Lung (tissue), 16 donors: Measurements from ENCODE around the gene CDC14A. TPM values are rescaled to one million over a fixed set of nuclear protein-coding genes. Genes with fewer than 3 reads are reported as not detected.

Experiments used
- ATAC-seq: fragments of 200-7000 bp; cut with Tn5 transposase; one replicate; pipeline ENCODE4 v1.9.1; 2020; ENCODE audit warnings: moderate number of reproducible peaks; ENCODE audit not compliant: insufficient read depth, low FRiP score
- DNase-seq, 3 donors: peaks; one replicate each; pipeline ENCODE4 v3.0.0-alpha.2; 2013 to 2017
- H3K27ac ChIP-seq, 2 donors: one replicate each; pipeline ENCODE4 v1.5.1; 2013; ENCODE audit warnings: mild to moderate bottlenecking in 2 of 2, moderate library complexity in 2 of 2, control low read depth in 1 of 2, inconsistent platforms in 1 of 2, low read depth in 1 of 2, low read length in 1 of 2
- H3K27me3 ChIP-seq, 3 donors: one replicate each; pipeline ENCODE4 v1.5.1; 2013; ENCODE audit warnings: low read length in 2 of 3; ENCODE audit not compliant: control insufficient read depth in 3 of 3, insufficient read depth in 3 of 3
- H3K36me3 ChIP-seq, 4 donors: one replicate each; pipeline ENCODE4 v1.5.1; 2013; ENCODE audit warnings: low read length in 4 of 4, mild to moderate bottlenecking in 1 of 4, moderate library complexity in 1 of 4; ENCODE audit not compliant: control insufficient read depth in 4 of 4, insufficient read depth in 4 of 4
- H3K4me1 ChIP-seq, 5 donors: one replicate each; pipeline ENCODE4 v1.5.1; 2013; ENCODE audit warnings: low read length in 5 of 5, mild to moderate bottlenecking in 2 of 5, moderate library complexity in 1 of 5; ENCODE audit not compliant: control insufficient read depth in 5 of 5, insufficient read depth in 5 of 5
- H3K4me3 ChIP-seq: one replicate; pipeline ENCODE4 v1.5.1; 2013; ENCODE audit warnings: mild to moderate bottlenecking, control low read depth, moderate library complexity
- H3K9ac ChIP-seq, 2 donors: one replicate each; pipeline ENCODE4 v1.5.1; 2013; ENCODE audit warnings: low read length in 2 of 2, control low read depth in 1 of 2; ENCODE audit not compliant: insufficient read depth in 1 of 2
- H3K9me3 ChIP-seq, 4 donors: one replicate each; pipeline ENCODE4 v1.5.1; 2013; ENCODE audit warnings: low read length in 3 of 4, mild to moderate bottlenecking in 1 of 4, moderate library complexity in 1 of 4; ENCODE audit not compliant: control insufficient read depth in 4 of 4, insufficient read depth in 3 of 4
- CTCF ChIP-seq: IDR thresholded peaks from 2 replicates; pipeline ENCODE4 v1.5.1; 2012; ENCODE audit warnings: mild to moderate bottlenecking; ENCODE audit errors: control extremely low read depth, extremely low read depth
- WGBS, 2 donors: extraction: QIAGEN DNeasy Blood & Tissue Kit; methylation state at CpG; one replicate each; pipeline ENCODE4 v1.1.7; 2013; 5-methylcytosine and 5-hydroxymethylcytosine counted together
- long read RNA-seq, 5 donors: transcript quantifications; one replicate each; lab custom pipeline, GENCODE V29; 2026
- polyA plus RNA-seq, 2 donors: library from polyadenylated mRNA; stranded (reverse); fragments of 200-250 nt; gene quantifications; one replicate each; pipeline ENCODE4 v1.2.1, GENCODE V29; 2013
- total RNA-seq, 2 donors: library from RNA; depleted of rRNA in 1 of 2; stranded (reverse); fragments of >200 nt in 1 of 2; gene quantifications; one replicate each; pipeline ENCODE4 v1.2.1, GENCODE V29; 2014 to 2021
- donor health status: control.
- donor health status: control.
- donor health status: Bipolar disorder and iron deficiency.
- donor health status: healthy.
- donor health status: DM: yes; HTN: yes; CAD: no.

CDC14A gene
- total RNA-seq = 10 to 100 TPM; 19.1 to 45.4 TPM
- 1 to 10 TPM; 3.6 to 5.1 TPM for polyA plus RNA-seq
- long read RNA-seq, donor 1, partial matches to known transcripts = 0 of 3 reads
- long read RNA-seq, donor 1, other reads (novel, unspliced or antisense) = 0 of 3 reads
- long read RNA-seq, donor 2 = 0 reads
- long read RNA-seq, donor 3 = 0 reads
- long read RNA-seq, donor 4 = 0 reads
- long read RNA-seq, donor 5, partial matches to known transcripts = 0 of 3 reads
- long read RNA-seq, donor 5, other reads (novel, unspliced or antisense) = 0 of 3 reads

- whole genome bisulfite sequencing, 2 donors = 0 to 1% methylated on average over 61 to 65 of the region's 65 CpGs
- peak within 1 kb of the TSS; percentile 81 to 83 for H3K9ac ChIP-seq
- no peaks in the 10 kb centered on the region for H3K9me3 ChIP-seq
- peak; percentile 90 for ATAC-seq
- no peak for TF ChIP-seq CTCF
- peaks cover 3 to 26% (median 12%) of the 10 kb centered on the region in 5 donors for H3K4me1 ChIP-seq
- H3K27ac ChIP-seq = peak within 1 kb of the TSS; percentile 86 to 96
- H3K27me3 ChIP-seq = no peaks in the 10 kb centered on the region
- DNase-seq = peak; percentile 98
- H3K4me3 ChIP-seq = peak within 1 kb of the TSS; percentile 65
- peaks cover 0 to 4% (median 2%) of the 10 kb centered on the region in 4 donors for H3K36me3 ChIP-seq
These were observed at the start of gene CDC14A for GRCh38 chr1:100352267-100353070. Gene CDC14A, plus strand, starts transcription at chr1:100352506. Its CDS starts 449 bp downstream, at chr1:100352955.

GRCh38 chr1:100302739-100303138, 49.6 kb upstream of the CDC14A start:
- peaks cover 0 to 4% (median 0%) of the 10 kb centered on the region in 5 donors for H3K4me1 ChIP-seq
- WGBS, 2 donors = 93 to 95% methylated on average over 2 of the region's 2 CpGs
- no peak overlapping the region for H3K4me3 ChIP-seq
- no peaks in the 10 kb centered on the region for H3K27me3 ChIP-seq
- H3K9ac ChIP-seq = no peak overlapping the region
- TF ChIP-seq CTCF = no peak
- DNase-seq (no peak), ATAC-seq (no peak)
- no peak overlapping the region for H3K27ac ChIP-seq
- H3K36me3 ChIP-seq = no peaks in the 10 kb centered on the region
- peaks cover 0 to 3% (median 0%) of the 10 kb centered on the region in 4 donors for H3K9me3 ChIP-seq

- TF ChIP-seq CTCF = no peak
- Histone ChIP-seq H3K9ac (no peak overlapping the region), H3K9me3 (peaks cover 0 to 3% (median 0%) of the 10 kb centered on the region in 4 donors), H3K27me3 (no peaks in the 10 kb centered on the region), H3K4me3 (no peak overlapping the region), H3K4me1 (peaks cover 0 to 4% (median 0%) of the 10 kb centered on the region in 5 donors), H3K36me3 (no peaks in the 10 kb centered on the region), H3K27ac (no peak overlapping the region)
- ATAC-seq = no peak
- DNase-seq = no peak
- 92 to 94% methylated on average over 2 of the region's 2 CpGs for WGBS, 2 donors
These were observed 48.1 kb upstream of the CDC14A start for GRCh38 chr1:100304227-100304626.
